ENCODE results near the gene LMBR1L.

DNA sequence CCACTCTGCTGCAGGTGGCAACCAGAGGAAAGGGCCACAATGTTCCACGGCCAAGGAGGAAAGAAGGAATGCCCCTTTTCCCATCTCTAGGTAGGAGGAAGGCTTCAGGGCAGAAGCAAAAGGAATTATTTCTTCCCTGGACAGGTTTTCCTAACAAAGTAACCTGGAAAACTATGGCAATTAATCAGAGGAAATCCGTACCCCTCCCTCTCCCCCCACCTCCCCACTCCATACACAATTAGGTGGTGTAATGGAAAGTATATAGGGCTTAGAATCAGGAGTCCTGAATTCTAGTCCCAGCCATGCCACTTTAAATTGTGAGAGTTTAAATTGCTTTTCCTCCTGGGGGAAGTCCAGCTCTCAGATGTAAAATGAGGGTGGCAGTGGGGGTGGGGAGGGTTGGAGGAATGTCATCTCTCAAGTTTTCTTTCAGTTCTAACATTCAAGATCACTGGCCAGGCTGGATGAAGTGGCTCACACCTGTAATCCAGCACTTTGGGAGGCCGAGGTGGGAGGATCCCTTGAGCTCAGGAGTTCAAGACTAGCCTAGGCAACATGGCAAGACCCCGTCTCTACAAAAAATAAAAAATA lies 17.7 kb downstream of the LMBR1L start:
- TF ChIP-seq, protein P1, sequence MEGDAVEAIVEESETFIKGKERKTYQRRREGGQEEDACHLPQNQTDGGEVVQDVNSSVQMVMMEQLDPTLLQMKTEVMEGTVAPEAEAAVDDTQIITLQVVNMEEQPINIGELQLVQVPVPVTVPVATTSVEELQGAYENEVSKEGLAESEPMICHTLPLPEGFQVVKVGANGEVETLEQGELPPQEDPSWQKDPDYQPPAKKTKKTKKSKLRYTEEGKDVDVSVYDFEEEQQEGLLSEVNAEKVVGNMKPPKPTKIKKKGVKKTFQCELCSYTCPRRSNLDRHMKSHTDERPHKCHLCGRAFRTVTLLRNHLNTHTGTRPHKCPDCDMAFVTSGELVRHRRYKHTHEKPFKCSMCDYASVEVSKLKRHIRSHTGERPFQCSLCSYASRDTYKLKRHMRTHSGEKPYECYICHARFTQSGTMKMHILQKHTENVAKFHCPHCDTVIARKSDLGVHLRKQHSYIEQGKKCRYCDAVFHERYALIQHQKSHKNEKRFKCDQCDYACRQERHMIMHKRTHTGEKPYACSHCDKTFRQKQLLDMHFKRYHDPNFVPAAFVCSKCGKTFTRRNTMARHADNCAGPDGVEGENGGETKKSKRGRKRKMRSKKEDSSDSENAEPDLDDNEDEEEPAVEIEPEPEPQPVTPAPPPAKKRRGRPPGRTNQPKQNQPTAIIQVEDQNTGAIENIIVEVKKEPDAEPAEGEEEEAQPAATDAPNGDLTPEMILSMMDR (conservative IDR thresholded peaks at IDR 0.05; ENCODE audit: low read length), result no peak
- TF ChIP-seq EZH2phosphoT487 (IDR thresholded peaks at IDR 0.05; ENCODE audit: borderline replicate concordance), result no peak

Measured in Loucy (cell line).